ENCODE results near the gene NEB. TPM values are rescaled to one million over a fixed set of nuclear protein-coding genes. Genes with fewer than 3 reads are reported as not detected.

The NEB gene
- polyA plus RNA-seq, 1 of the 3 experiments (the other 2 are of a cell fraction), result 0.02 TPM

- Histone ChIP-seq H3K27ac (ENCODE audit: low read depth in 2 of 2, low read length in 1 of 2) (no peak overlapping the region), H3K4me2 (no peak overlapping the region), H3K36me3 (replicated peaks in 1 of 2; ENCODE audit: control insufficient read depth in 1 of 2, insufficient read depth in 2 of 2, low read length in 1 of 2) (peaks cover 0 to under 1% of the 10 kb centered on the region in 2 experiments), H3K79me2 (ENCODE audit: insufficient read depth) (no peaks in the 10 kb centered on the region), H3K9me2 (no peaks in the 10 kb centered on the region), H4K20me1 (ENCODE audit: insufficient read depth) (no peaks in the 10 kb centered on the region), H3F3A (replicated peaks; ENCODE audit: insufficient read depth) (peaks cover 4% of the 10 kb centered on the region), H2AFZ (ENCODE audit: low read depth) (no peak overlapping the region), H3K27me3 (ENCODE audit: insufficient read depth) (no peaks in the 10 kb centered on the region), H3K4me3 (ENCODE audit: low read depth in 2 of 2, low read length in 1 of 2) (no peak overlapping the region), H3K9ac (no peak overlapping the region), H3K4me1 (ENCODE audit: control insufficient read depth in 1 of 2, insufficient read depth in 2 of 2, low read depth in 1 of 2, low read length in 1 of 2) (peaks cover 0 to 9% of the 10 kb centered on the region in 2 experiments; a peak in 3 of 4 replicates), H3K9me3 (no peaks in the 10 kb centered on the region)
- WGBS (ENCODE audit: low lambda C conversion rate), result 71% methylated on average over 2 of the region's 2 CpGs
- no peak for DNase-seq
- ChIA-PET CTCF (interaction anchor here (1.6 kb wide), 1 partner anchor 36 kb away, joined by 4 read pairs; no protein-coding TSS in a partner anchor), POLR2A (no interaction called here)
- TF ChIP-seq RXRA (IDR thresholded peaks at IDR 0.05; ENCODE audit: borderline replicate concordance, low read depth), result no peak
- no peak for TF ChIP-seq RAD21 (IDR thresholded peaks at IDR 0.05; ENCODE audit: low read length)
- no peak for TF ChIP-seq IRF3 (IDR thresholded peaks at IDR 0.05; ENCODE audit: low read depth, low read length)
- TF ChIP-seq CTCF (IDR thresholded peaks at IDR 0.05), result no peak
- TF ChIP-seq NFIC (IDR thresholded peaks at IDR 0.05; ENCODE audit: borderline replicate concordance), result no peak
- TF ChIP-seq GABPA (IDR thresholded peaks at IDR 0.05; ENCODE audit: low read depth), result no peak
- no peak for TF ChIP-seq ELF1 (IDR thresholded peaks at IDR 0.05)
- TF ChIP-seq USF2 (IDR thresholded peaks at IDR 0.05; ENCODE audit: borderline replicate concordance, low read depth, low read length), result no peak
- no peak for TF ChIP-seq SIN3A (IDR thresholded peaks at IDR 0.05; ENCODE audit: borderline replicate concordance, low read depth, low read length)
- TF ChIP-seq MEF2A (IDR thresholded peaks at IDR 0.05; ENCODE audit: borderline replicate concordance, low read depth), result no peak
- TF ChIP-seq MAX (IDR thresholded peaks at IDR 0.05; ENCODE audit: low read depth), result no peak
Measured at GRCh38 chr2:151770995-151771394, 36.7 kb upstream of the NEB start.

GRCh38 chr2:151769606-151770005 is 35.3 kb upstream of the NEB start:
- H3F3A ChIP-seq (replicated peaks; ENCODE audit: insufficient read depth), result no peaks in the 10 kb centered on the region
- no peaks in the 10 kb centered on the region for H3K79me2 ChIP-seq (ENCODE audit: insufficient read depth)
- H3K9ac ChIP-seq, result no peak overlapping the region
- no peaks in the 10 kb centered on the region for H3K27me3 ChIP-seq (ENCODE audit: insufficient read depth)
- no peaks in the 10 kb centered on the region for H3K9me3 ChIP-seq
- no peaks in the 10 kb centered on the region for H4K20me1 ChIP-seq (ENCODE audit: insufficient read depth)
- DNase-seq, result no peak
- no peaks in the 10 kb centered on the region for H3K36me3 ChIP-seq (replicated peaks in 1 of 2; ENCODE audit: control insufficient read depth in 1 of 2, insufficient read depth in 2 of 2, low read length in 1 of 2)
- 95% methylated on average over 1 of the region's 1 CpG for WGBS (ENCODE audit: low lambda C conversion rate)
- CTCF ChIA-PET, result interaction anchor here (1.1 to 2.7 kb wide), 2 partner anchors 205 to 256 kb away, joined by 3 to 9 read pairs; no protein-coding TSS in a partner anchor
- no peak overlapping the region for H3K4me2 ChIP-seq
- H3K9me2 ChIP-seq, result no peaks in the 10 kb centered on the region
- no peak overlapping the region for H3K4me3 ChIP-seq (ENCODE audit: low read depth in 2 of 2, low read length in 1 of 2)
- no peak overlapping the region for H2AFZ ChIP-seq (ENCODE audit: low read depth)
- POLR2A ChIA-PET, result no interaction called here
- peaks cover 0 to 3% of the 10 kb centered on the region in 2 experiments; a peak in 2 of 4 replicates for H3K4me1 ChIP-seq (ENCODE audit: control insufficient read depth in 1 of 2, insufficient read depth in 2 of 2, low read depth in 1 of 2, low read length in 1 of 2)
- no peak overlapping the region for H3K27ac ChIP-seq (ENCODE audit: low read depth in 2 of 2, low read length in 1 of 2)
- TF ChIP-seq JUND (IDR thresholded peaks at IDR 0.05), result no peak
- TF ChIP-seq CHD2 (IDR thresholded peaks at IDR 0.05; ENCODE audit: low read length, partially characterized antibody), result no peak
- TF ChIP-seq GATA2 (CRISPR knock-in tag; IDR thresholded peaks at IDR 0.05), result no peak
- TF ChIP-seq RXRA (IDR thresholded peaks at IDR 0.05; ENCODE audit: borderline replicate concordance, low read depth), result no peak
- no peak for TF ChIP-seq EZH2phosphoT487 (IDR thresholded peaks at IDR 0.05; ENCODE audit: borderline replicate concordance, low read depth)
- TF ChIP-seq TAF1 (IDR thresholded peaks at IDR 0.05; ENCODE audit: borderline replicate concordance, low read depth, low read length), result no peak
- TF ChIP-seq MEF2A (IDR thresholded peaks at IDR 0.05; ENCODE audit: borderline replicate concordance, low read depth), result no peak
- TF ChIP-seq PBX3 (IDR thresholded peaks at IDR 0.05), result no peak
- TF ChIP-seq GABPA (IDR thresholded peaks at IDR 0.05; ENCODE audit: low read depth), result no peak
- no peak for TF ChIP-seq SIN3A (IDR thresholded peaks at IDR 0.05; ENCODE audit: borderline replicate concordance, low read depth, low read length)
- no peak for TF ChIP-seq FOXJ3 (CRISPR knock-in tag; IDR thresholded peaks at IDR 0.05)
- TF ChIP-seq CTCF (IDR thresholded peaks at IDR 0.05), result no peak
- TF ChIP-seq FOSL2 (IDR thresholded peaks at IDR 0.05; ENCODE audit: borderline replicate concordance, low read depth), result no peak
- no peak for TF ChIP-seq NFIC (IDR thresholded peaks at IDR 0.05; ENCODE audit: borderline replicate concordance)

Data from SK-N-SH (cell line).